Bone marrow (tissue), 2 donors: ENCODE measurements around the gene CDH13.

Experiments
- DNase-seq, 2 donors: peaks; one replicate each; lab custom pipeline; 2025; lab: John Stamatoyannopoulos, UW

CDH13 gene

GRCh38 chr16:83118365-83118764 lies 491.6 kb downstream of the CDH13 start:
- no peak for DNase-seq

- no peak for DNase-seq
These were observed 499.3 kb downstream of the CDH13 start for GRCh38 chr16:83125999-83126568.

- DNase-seq: no peak
These were observed 501.3 kb downstream of the CDH13 start for GRCh38 chr16:83128041-83128440.

- no peak for DNase-seq
These were observed 503.3 kb downstream of the CDH13 start for GRCh38 chr16:83130039-83130438.

GRCh38 chr16:83134638-83135037 lies 507.9 kb downstream of the CDH13 start:
- DNase-seq: no peak

GRCh38 chr16:83136419-83136818 lies 509.6 kb downstream of the CDH13 start:
- DNase-seq: no peak

- DNase-seq: no peak
These were observed 510.2 kb downstream of the CDH13 start for GRCh38 chr16:83136924-83137323.

- DNase-seq: peak in 1 of 2 donors; percentile 78
These were observed 510.6 kb downstream of the CDH13 start for GRCh38 chr16:83137326-83137781.

GRCh38 chr16:83137894-83138293 lies 511.1 kb downstream of the CDH13 start:
- no peak for DNase-seq

- no peak for DNase-seq
These were observed 511.7 kb downstream of the CDH13 start for GRCh38 chr16:83138512-83138911.

GRCh38 chr16:83138976-83139690 lies 512.4 kb downstream of the CDH13 start:
- DNase-seq: no peak

- DNase-seq: no peak
These were observed 517.0 kb downstream of the CDH13 start for GRCh38 chr16:83143788-83144187.

GRCh38 chr16:83145297-83145696 lies 518.5 kb downstream of the CDH13 start:
- no peak for DNase-seq

- no peak for DNase-seq
These were observed 520.5 kb downstream of the CDH13 start for GRCh38 chr16:83147244-83147643.

- no peak for DNase-seq
These were observed 531.7 kb downstream of the CDH13 start for GRCh38 chr16:83158320-83158957.

GRCh38 chr16:83159049-83159448 lies 532.3 kb downstream of the CDH13 start:
- no peak for DNase-seq

GRCh38 chr16:83160287-83161020 lies 533.7 kb downstream of the CDH13 start:
- no peak for DNase-seq

GRCh38 chr16:83162791-83163190 lies 536.0 kb downstream of the CDH13 start:
- no peak for DNase-seq

GRCh38 chr16:83164816-83165215 lies 538.0 kb downstream of the CDH13 start:
- DNase-seq: no peak

GRCh38 chr16:83171396-83171795 lies 544.6 kb downstream of the CDH13 start:
- DNase-seq: peak in 1 of 2 donors; percentile 36

GRCh38 chr16:83174671-83175070 lies 547.9 kb downstream of the CDH13 start:
- no peak for DNase-seq

- no peak for DNase-seq
These were observed 550.0 kb downstream of the CDH13 start for GRCh38 chr16:83176802-83177201.

- DNase-seq: no peak
These were observed 559.1 kb downstream of the CDH13 start for GRCh38 chr16:83185902-83186301.
